Trophoblast cell (in vitro differentiated cells and primary cell): ENCODE measurements around the gene TRAPPC2.

Experiments
- DNase-seq, 2 donors: peaks; one replicate each; pipeline ENCODE4 v3.0.0-alpha.2; 2016
- H2AFZ ChIP-seq: 2 replicates; pipeline ENCODE4 v1.6.1; 2013; ENCODE audit warnings: low read length, moderate library complexity, mild to moderate bottlenecking; ENCODE audit not compliant: insufficient read depth, poor library complexity
- H2AK5ac ChIP-seq: 2 replicates; pipeline ENCODE4 v1.6.1; 2013; ENCODE audit warnings: mild to moderate bottlenecking, low read length
- H2BK120ac ChIP-seq: 2 replicates; pipeline ENCODE4 v1.6.1; 2013; ENCODE audit warnings: low read length, mild to moderate bottlenecking, moderate library complexity; ENCODE audit not compliant: insufficient read depth, poor library complexity
- H2BK12ac ChIP-seq: 2 replicates; pipeline ENCODE4 v1.6.1; 2013; ENCODE audit warnings: mild to moderate bottlenecking, low read length, moderate library complexity
- H2BK5ac ChIP-seq: 2 replicates; pipeline ENCODE4 v1.6.1; 2013; ENCODE audit warnings: low read length, low read depth, moderate library complexity, mild to moderate bottlenecking; ENCODE audit not compliant: poor library complexity
- H3K14ac ChIP-seq: 2 replicates; pipeline ENCODE4 v1.6.1; 2013; ENCODE audit warnings: mild to moderate bottlenecking, low read length
- H3K18ac ChIP-seq: 2 replicates; pipeline ENCODE4 v1.6.1; 2013; ENCODE audit warnings: mild to moderate bottlenecking, low read length
- H3K23ac ChIP-seq: 2 replicates; pipeline ENCODE4 v1.6.1; 2013; ENCODE audit warnings: low read length
- H3K27ac ChIP-seq: 2 replicates; pipeline ENCODE4 v1.5.1; 2013; ENCODE audit warnings: low read depth, mild to moderate bottlenecking, inconsistent platforms, low read length, moderate library complexity
- H3K27me3 ChIP-seq: 2 replicates; pipeline ENCODE4 v1.6.1; 2013; ENCODE audit warnings: inconsistent platforms, mild to moderate bottlenecking, low read length, moderate library complexity; ENCODE audit not compliant: insufficient read depth
- H3K36me3 ChIP-seq, 2 experiments: 1 replicate in 1 of 2; 2 replicates in 1 of 2; pipeline ENCODE4 v1.6.1; 2013; ENCODE audit warnings: low read length in 2 of 2, mild to moderate bottlenecking in 2 of 2, moderate library complexity in 1 of 2; ENCODE audit not compliant: insufficient read depth in 2 of 2, control insufficient read depth in 1 of 2
- H3K4ac ChIP-seq: 2 replicates; pipeline ENCODE4 v1.6.1; 2013; ENCODE audit warnings: low read depth, mild to moderate bottlenecking, low read length, moderate library complexity
- H3K4me1 ChIP-seq, 2 experiments: 1 replicate in 1 of 2; 2 replicates in 1 of 2; pipeline ENCODE4 v1.6.1; 2013; ENCODE audit warnings: low read length in 2 of 2, mild to moderate bottlenecking in 2 of 2, moderate library complexity in 1 of 2; ENCODE audit not compliant: insufficient read depth in 2 of 2, control insufficient read depth in 1 of 2
- H3K4me2 ChIP-seq: 2 replicates; pipeline ENCODE4 v1.6.1; 2013; ENCODE audit warnings: inconsistent platforms, mild to moderate bottlenecking, low read length, moderate library complexity
- H3K4me3 ChIP-seq: 2 replicates; pipeline ENCODE4 v1.5.1; 2013; ENCODE audit warnings: mild to moderate bottlenecking, low read depth, low read length, inconsistent platforms
- H3K79me1 ChIP-seq: one replicate; pipeline ENCODE4 v1.6.1; 2013; ENCODE audit warnings: low read length
- H3K79me2 ChIP-seq: 2 replicates; pipeline ENCODE4 v1.6.1; 2013; ENCODE audit warnings: low read length, mild to moderate bottlenecking; ENCODE audit not compliant: control insufficient read depth, insufficient read depth, poor library complexity
- H3K9ac ChIP-seq: 2 replicates; pipeline ENCODE4 v1.6.1; 2013; ENCODE audit warnings: mild to moderate bottlenecking, low read length
- H3K9me3 ChIP-seq: 2 replicates; pipeline ENCODE4 v1.6.1; 2013; ENCODE audit warnings: low read depth, mild to moderate bottlenecking, control low read depth, inconsistent platforms, low read length; ENCODE audit not compliant: insufficient read depth
- H4K12ac ChIP-seq: 2 replicates; pipeline ENCODE4 v1.6.1; 2013; ENCODE audit warnings: low read depth, mild to moderate bottlenecking, low read length, moderate library complexity
- H4K8ac ChIP-seq: 2 replicates; pipeline ENCODE4 v1.6.1; 2013; ENCODE audit warnings: low read depth, mild to moderate bottlenecking, low read length, moderate library complexity
- H4K91ac ChIP-seq: one replicate; pipeline ENCODE4 v1.6.1; 2013; ENCODE audit warnings: low read depth, mild to moderate bottlenecking, low read length, moderate library complexity
- WGBS: extraction: QIAGEN DNeasy Blood & Tissue Kit; methylation state at CpG from one replicate; pipeline ENCODE4 v1.1.7; 2013; ENCODE audit warnings: missing lambda C conversion rate; ENCODE audit not compliant: insufficient read length, insufficient coverage; ENCODE audit errors: extremely low coverage; 5-methylcytosine and 5-hydroxymethylcytosine counted together

TRAPPC2 gene

GRCh38 chrX:13760426-13760825, 26.0 kb upstream of the TRAPPC2 start:
- H4K8ac ChIP-seq = no peak overlapping the region
- no peak overlapping the region for H3K4me2 ChIP-seq
- no peak overlapping the region for H4K91ac ChIP-seq
- H3K9me3 ChIP-seq = no peaks in the 10 kb centered on the region
- no peaks in the 10 kb centered on the region for H3K27me3 ChIP-seq
- no peak overlapping the region for H2BK120ac ChIP-seq
- H3K79me2 ChIP-seq = no peaks in the 10 kb centered on the region
- WGBS = no CpG with 5 or more reads among the region's 13 CpGs
- H3K4me1 ChIP-seq = no peaks in the 10 kb centered on the region
- H4K12ac ChIP-seq = no peak overlapping the region
- no peak overlapping the region for H2AFZ ChIP-seq
- H2AK5ac ChIP-seq = no peak overlapping the region
- no peaks in the 10 kb centered on the region for H3K79me1 ChIP-seq
- H3K18ac ChIP-seq = no peak overlapping the region
- H3K27ac ChIP-seq = no peak overlapping the region
- H3K9ac ChIP-seq = no peak overlapping the region
- H3K14ac ChIP-seq = no peak overlapping the region
- H3K4me3 ChIP-seq = no peak overlapping the region
- no peak for DNase-seq
- no peak overlapping the region for H2BK12ac ChIP-seq
- no peak overlapping the region for H3K4ac ChIP-seq
- H2BK5ac ChIP-seq = no peak overlapping the region
- peaks cover 22 to 29% of the 10 kb centered on the region in 2 experiments for H3K36me3 ChIP-seq
- H3K23ac ChIP-seq = no peak overlapping the region

GRCh38 chrX:13759152-13759718, 24.8 kb upstream of the TRAPPC2 start:
- no peaks in the 10 kb centered on the region for H3K9me3 ChIP-seq
- DNase-seq = no peak
- no peaks in the 10 kb centered on the region for H3K27me3 ChIP-seq
- no peak overlapping the region for H2AK5ac ChIP-seq
- H3K4ac ChIP-seq = no peak overlapping the region
- H4K8ac ChIP-seq = no peak overlapping the region
- H2BK120ac ChIP-seq = no peak overlapping the region
- no peak overlapping the region for H3K27ac ChIP-seq
- H4K12ac ChIP-seq = no peak overlapping the region
- H3K18ac ChIP-seq = no peak overlapping the region
- no peak overlapping the region for H2AFZ ChIP-seq
- no peaks in the 10 kb centered on the region for H3K4me1 ChIP-seq
- no peaks in the 10 kb centered on the region for H3K79me2 ChIP-seq
- H4K91ac ChIP-seq = no peak overlapping the region
- no peak overlapping the region for H3K4me2 ChIP-seq
- peaks cover 22 to 29% of the 10 kb centered on the region in 2 experiments for H3K36me3 ChIP-seq
- H3K4me3 ChIP-seq = no peak overlapping the region
- no peak overlapping the region for H3K9ac ChIP-seq
- no peak overlapping the region for H2BK5ac ChIP-seq
- H2BK12ac ChIP-seq = no peak overlapping the region
- WGBS = no CpG with 5 or more reads among the region's 8 CpGs
- no peaks in the 10 kb centered on the region for H3K79me1 ChIP-seq
- H3K14ac ChIP-seq = no peak overlapping the region
- H3K23ac ChIP-seq = no peak overlapping the region

GRCh38 chrX:13756381-13756780, 22.0 kb upstream of the TRAPPC2 start:
- Histone ChIP-seq H2BK5ac (no peak overlapping the region), H2AK5ac (no peak overlapping the region), H4K12ac (no peak overlapping the region), H3K36me3 (peaks cover 19 to 25% of the 10 kb centered on the region in 2 experiments), H3K79me2 (no peaks in the 10 kb centered on the region), H3K18ac (no peak overlapping the region), H2AFZ (no peak overlapping the region), H2BK120ac (no peak overlapping the region), H3K79me1 (no peaks in the 10 kb centered on the region), H3K9ac (no peak overlapping the region), H4K8ac (no peak overlapping the region), H3K4me3 (no peak overlapping the region), H3K9me3 (no peaks in the 10 kb centered on the region), H3K4me2 (no peak overlapping the region), H3K27me3 (no peaks in the 10 kb centered on the region), H3K27ac (no peak overlapping the region), H3K4ac (no peak overlapping the region), H2BK12ac (no peak overlapping the region), H3K14ac (no peak overlapping the region), H4K91ac (no peak overlapping the region), H3K4me1 (no peaks in the 10 kb centered on the region), H3K23ac (no peak overlapping the region)
- no peak for DNase-seq
- no CpG with 5 or more reads among the region's 4 CpGs for WGBS

- no CpG with 5 or more reads among the region's 1 CpG for WGBS
- H3K79me2 ChIP-seq = no peaks in the 10 kb centered on the region
- H3K9me3 ChIP-seq = no peaks in the 10 kb centered on the region
- H3K27me3 ChIP-seq = no peaks in the 10 kb centered on the region
- no peaks in the 10 kb centered on the region for H3K79me1 ChIP-seq
- no peak overlapping the region for H4K8ac ChIP-seq
- H3K4me2 ChIP-seq = no peak overlapping the region
- no peak overlapping the region for H2BK120ac ChIP-seq
- no peaks in the 10 kb centered on the region for H3K4me1 ChIP-seq
- no peak overlapping the region for H4K91ac ChIP-seq
- no peak overlapping the region for H2AFZ ChIP-seq
- no peak overlapping the region for H3K4ac ChIP-seq
- H3K23ac ChIP-seq = no peak overlapping the region
- peaks cover 14 to 18% of the 10 kb centered on the region in 2 experiments for H3K36me3 ChIP-seq
- no peak overlapping the region for H4K12ac ChIP-seq
- no peak overlapping the region for H3K9ac ChIP-seq
- H2BK12ac ChIP-seq = no peak overlapping the region
- H3K18ac ChIP-seq = no peak overlapping the region
- DNase-seq = no peak
- H3K4me3 ChIP-seq = no peak overlapping the region
- no peak overlapping the region for H3K27ac ChIP-seq
- no peak overlapping the region for H2AK5ac ChIP-seq
- no peak overlapping the region for H3K14ac ChIP-seq
- H2BK5ac ChIP-seq = no peak overlapping the region
These were observed 20.8 kb upstream of the TRAPPC2 start for GRCh38 chrX:13755254-13755653.
